HG02623 (cell line): ENCODE results near the gene ABCC10.
"Not testable (repeated sequence)": the region's sequence is repeated elsewhere in the genome, so short reads cannot be mapped to it uniquely, and the experiment has no call there.

Experiments
- ATAC-seq: cut with Tn5 transposase; IDR thresholded peaks from one replicate; pipeline ENCODE4 v1.9.1; 2021; ENCODE audit warnings: moderate library complexity; ENCODE audit not compliant: unreplicated experiment

The ABCC10 gene

GRCh38 chr6:43495409-43495941 is 68.1 kb downstream of the ABCC10 start:
- ATAC-seq, result no peak

GRCh38 chr6:43496370-43497128 is 69.2 kb downstream of the ABCC10 start:
- no peak for ATAC-seq

GRCh38 chr6:43497129-43497396 is 69.7 kb downstream of the ABCC10 start:
- ATAC-seq, result no peak

GRCh38 chr6:43497689-43498088 is 70.3 kb downstream of the ABCC10 start:
- ATAC-seq, result no peak

GRCh38 chr6:43498291-43498690 is 71.0 kb downstream of the ABCC10 start:
- ATAC-seq, result not testable (repeated sequence)

- no peak for ATAC-seq
These were observed 71.9 kb downstream of the ABCC10 start for GRCh38 chr6:43499028-43499815.
